SU-DHL-6 (cell line): Measurements from ENCODE around the gene TAF11L6.
"Not testable (repeated sequence)": the region's sequence is repeated elsewhere in the genome, so short reads cannot be mapped to it uniquely, and the experiment has no call there.

Source experiments
- CTCF ChIP-seq: fragments of 200-600 bp; sonication (generic); IDR thresholded peaks from one replicate; pipeline ENCODE4 v1.5.1; 2017; ENCODE audit warnings: antibody characterized with exemption, mild to moderate bottlenecking, low read length, moderate library complexity; ENCODE audit not compliant: insufficient read depth, poor library complexity, severe bottlenecking
- EZH2phosphoT487 ChIP-seq: fragments of 200-600 bp; sonication (generic), shearing (Covaris generic); conservative IDR thresholded peaks from 2 replicates; pipeline ENCODE4 v1.6.1; 2018; ENCODE audit warnings: mild to moderate bottlenecking, antibody characterized with exemption, low read length, moderate library complexity, mixed read lengths

GRCh38 chr5:17497931-17498330 lies 30.5 kb upstream of the TAF11L6 start, which contains the start of gene TAF11L2:
- TF ChIP-seq EZH2phosphoT487, CTCF: not testable (repeated sequence)
